Measurements from ENCODE around the gene RTN1.

The RTN1 gene

GRCh38 chr14:59870277-59871165 is at the start of gene RTN1:
RTN1 (minus strand) TSS chr14:59870776; CDS start chr14:59870630, 146 bp downstream.
- DNase-seq, result peak in 1 of 3 experiments; percentile 79

GRCh38 chr14:59920378-59920683 is 49.8 kb upstream of the RTN1 start:
- no peak for DNase-seq

- peak in 1 of 3 experiments; percentile 82 for DNase-seq
These were observed 49.2 kb upstream of the RTN1 start, which contains the start of gene LRRC9 for GRCh38 chr14:59919570-59920377. LRRC9 (plus strand) TSS chr14:59920144.

- peak in 1 of 3 experiments; percentile 56 for DNase-seq
These were observed 48.4 kb upstream of the RTN1 start for GRCh38 chr14:59918824-59919569.

GRCh38 chr14:59913187-59913586 is 42.6 kb upstream of the RTN1 start:
- no peak for DNase-seq

GRCh38 chr14:59912443-59912842 is 41.9 kb upstream of the RTN1 start:
- DNase-seq, result no peak

- DNase-seq, result no peak
These were observed 34.6 kb upstream of the RTN1 start for GRCh38 chr14:59905188-59905587.

- no peak for DNase-seq
These were observed 33.6 kb upstream of the RTN1 start for GRCh38 chr14:59904184-59904583.

- DNase-seq, result no peak
These were observed 30.0 kb upstream of the RTN1 start for GRCh38 chr14:59900556-59900955.

GRCh38 chr14:59897757-59898383 is 27.3 kb upstream of the RTN1 start:
- peak in 1 of 3 experiments; percentile 70 for DNase-seq

GRCh38 chr14:59895721-59896120 is 25.1 kb upstream of the RTN1 start:
- no peak for DNase-seq

- DNase-seq, result peak in 1 of 3 experiments; percentile 12
These were observed 20.1 kb upstream of the RTN1 start for GRCh38 chr14:59890676-59891075.

- DNase-seq, result no peak
These were observed 12.4 kb upstream of the RTN1 start for GRCh38 chr14:59882957-59883356.

GRCh38 chr14:59871166-59871495 is 555 bp upstream of the RTN1 start:
- DNase-seq, result no peak

- DNase-seq, result no peak
These were observed 958 bp downstream of the RTN1 start for GRCh38 chr14:59869381-59870255.

- no peak for DNase-seq
These were observed 2.6 kb downstream of the RTN1 start for GRCh38 chr14:59868021-59868420.

GRCh38 chr14:59863806-59864525 is 6.6 kb downstream of the RTN1 start:
- DNase-seq, result no peak

GRCh38 chr14:59857328-59857727 is 13.2 kb downstream of the RTN1 start:
- no peak for DNase-seq

GRCh38 chr14:59852350-59852749 is 18.2 kb downstream of the RTN1 start:
- no peak for DNase-seq

GRCh38 chr14:59850458-59850857 is 20.1 kb downstream of the RTN1 start:
- DNase-seq, result no peak

All from NCI-H1417 (cell line).